Left renal cortex interstitium (tissue), 4 donors: Measurements from ENCODE around the gene RAB11B. TPM values are rescaled to one million over a fixed set of nuclear protein-coding genes. Genes with fewer than 3 reads are reported as not detected.
A peak's percentile ranks its signal among the peaks of the same experiment; 100 is the strongest.
"Not testable (repeated sequence)": the region's sequence is repeated elsewhere in the genome, so short reads cannot be mapped to it uniquely, and the experiment has no call there.

Source experiments
- DNase-seq, 4 donors: peaks; one replicate each; pipeline ENCODE4 v3.0.0-alpha.2; 2013; ENCODE audit warnings: low read depth in 4 of 4, low spot score in 2 of 4, missing footprints in 1 of 4
- polyA plus RNA-seq, 4 donors: library from polyadenylated mRNA; unstranded; fragments of 120-200 nt; gene quantifications; one replicate each; pipeline ENCODE4 v1.2.1, GENCODE V29; 2013; ENCODE audit not compliant: insufficient read length in 4 of 4

Gene RAB11B
- polyA plus RNA-seq, 4 donors: 121 to 180 (median 168) TPM

DNA sequence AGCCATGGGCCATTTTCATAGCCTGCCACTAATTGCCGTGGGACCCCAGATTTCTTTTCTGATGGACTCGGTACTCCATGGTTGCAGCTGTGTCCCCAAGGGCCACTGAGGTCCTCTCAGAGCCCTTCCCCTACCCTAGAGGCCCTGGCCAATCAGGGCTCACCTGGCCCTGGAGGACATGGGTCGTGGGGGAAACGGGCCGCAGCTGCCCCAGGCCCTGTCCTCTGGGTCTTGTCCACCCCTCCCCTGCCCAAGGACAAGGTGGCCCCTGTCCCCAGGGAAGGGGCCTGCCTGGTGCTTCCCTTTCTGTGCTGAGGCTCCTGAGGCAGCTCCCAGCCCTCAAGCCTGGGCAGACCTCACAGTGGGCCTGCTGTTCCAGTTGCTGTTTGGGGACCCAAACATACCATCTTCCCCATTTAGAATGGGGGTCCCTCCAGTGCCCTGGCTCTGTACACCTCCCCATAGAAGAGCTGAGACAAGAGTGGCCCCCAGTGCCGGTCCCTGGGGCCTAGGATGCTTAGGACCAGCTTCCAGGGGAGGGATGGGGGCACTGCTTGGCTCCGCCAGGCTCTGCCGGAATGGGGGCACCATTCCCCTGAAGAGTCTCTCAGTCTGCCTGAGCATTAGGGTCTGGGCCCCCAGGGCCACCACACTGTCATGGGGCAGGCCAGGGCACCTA, 3.2 kb downstream of the RAB11B start:
- DNase-seq: no peak

DNA sequence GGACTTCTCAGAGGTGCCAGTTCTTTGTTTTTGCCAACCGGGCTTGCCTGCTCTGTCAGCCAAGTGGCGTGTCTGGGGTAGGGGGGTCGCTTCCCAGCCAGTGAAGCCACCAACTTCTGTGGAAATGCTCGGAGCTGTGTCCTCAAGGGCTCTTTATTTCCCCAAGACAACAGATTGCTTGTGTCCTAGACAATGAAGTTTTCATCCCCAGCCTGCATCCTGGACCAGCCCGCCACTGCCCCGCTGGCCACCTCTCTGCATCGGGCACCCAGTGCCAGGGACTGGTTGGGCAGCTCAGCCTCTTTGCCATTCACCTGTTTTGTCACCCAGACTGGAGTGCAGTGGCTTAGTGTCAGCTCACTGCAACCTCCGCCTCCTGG, 3.7 kb downstream of the RAB11B start:
- no peak for DNase-seq

DNA sequence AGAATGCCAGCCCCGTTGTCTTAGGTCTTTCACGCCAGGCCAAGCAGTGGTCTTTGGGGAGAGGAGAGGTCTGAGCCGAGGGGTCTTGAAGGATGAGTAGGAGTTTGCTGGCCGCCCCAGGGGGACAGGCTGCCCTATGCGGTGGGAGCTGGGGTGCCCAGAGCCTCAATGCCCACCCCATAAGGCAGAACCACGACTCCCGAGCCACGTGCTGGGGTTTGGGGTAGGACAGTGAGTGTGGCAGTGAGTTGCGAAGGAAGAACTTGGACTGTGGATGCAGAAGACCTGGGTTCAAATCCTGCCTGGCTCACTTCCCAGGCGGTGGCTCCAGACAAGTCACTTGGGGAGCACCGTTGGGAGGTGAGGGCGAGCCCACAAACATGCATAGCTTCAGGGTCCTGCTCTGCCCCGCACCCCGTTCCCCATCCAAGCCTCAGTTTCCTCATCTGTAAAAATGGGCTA, 5.5 kb downstream of the RAB11B start:
- no peak for DNase-seq

DNA sequence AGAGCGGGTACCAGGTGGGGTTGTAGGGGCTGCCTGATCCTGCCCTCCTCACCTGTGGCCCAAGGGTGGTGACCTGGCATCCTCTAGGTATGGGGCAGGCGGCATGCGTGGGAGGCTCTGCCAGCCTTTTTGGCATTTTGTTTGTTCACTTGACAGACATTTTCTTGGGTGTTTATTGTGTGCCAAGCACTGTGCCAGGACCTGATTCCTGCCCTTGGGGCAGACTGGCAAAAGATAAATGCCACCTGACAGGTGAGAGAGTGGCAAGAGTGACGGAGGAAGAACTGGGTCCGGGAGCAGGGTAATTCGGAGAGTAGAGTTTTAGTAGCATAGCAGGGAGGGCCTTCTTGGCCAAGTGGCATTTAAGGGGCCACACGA, 6.0 kb downstream of the RAB11B start:
- DNase-seq: no peak

DNA sequence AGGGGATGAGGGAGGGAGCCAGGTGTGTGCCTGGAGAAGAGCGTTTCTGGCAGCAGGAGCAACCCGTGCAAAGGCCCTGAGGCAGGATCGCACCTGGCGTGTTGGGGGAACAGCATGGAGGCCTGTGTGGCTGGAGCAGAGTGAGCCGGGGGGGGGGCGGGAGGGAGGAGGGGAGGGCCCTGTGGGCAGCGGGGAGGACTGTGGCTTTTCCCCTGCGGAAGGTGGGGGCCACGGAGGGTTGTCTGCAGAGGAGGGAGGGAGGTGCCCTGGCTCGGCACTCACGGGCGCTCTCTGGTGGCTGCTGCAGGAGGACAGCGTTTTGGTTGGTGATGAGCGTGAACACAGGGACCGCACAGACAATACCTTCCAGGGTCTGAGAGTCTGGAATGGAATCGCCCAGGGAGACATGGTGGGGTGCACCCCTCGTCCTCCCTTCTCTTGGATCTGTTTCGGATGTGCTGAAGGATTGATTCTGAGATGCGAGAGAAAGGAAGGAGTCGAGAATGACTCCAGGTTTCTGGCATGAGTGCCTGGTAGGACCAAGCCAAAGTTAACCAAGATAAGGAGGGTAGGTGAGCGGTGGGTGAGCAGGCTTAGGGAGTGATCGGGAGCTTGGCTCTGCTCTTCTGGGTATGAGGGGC, 6.5 kb downstream of the RAB11B start:
- DNase-seq: no peak

DNA sequence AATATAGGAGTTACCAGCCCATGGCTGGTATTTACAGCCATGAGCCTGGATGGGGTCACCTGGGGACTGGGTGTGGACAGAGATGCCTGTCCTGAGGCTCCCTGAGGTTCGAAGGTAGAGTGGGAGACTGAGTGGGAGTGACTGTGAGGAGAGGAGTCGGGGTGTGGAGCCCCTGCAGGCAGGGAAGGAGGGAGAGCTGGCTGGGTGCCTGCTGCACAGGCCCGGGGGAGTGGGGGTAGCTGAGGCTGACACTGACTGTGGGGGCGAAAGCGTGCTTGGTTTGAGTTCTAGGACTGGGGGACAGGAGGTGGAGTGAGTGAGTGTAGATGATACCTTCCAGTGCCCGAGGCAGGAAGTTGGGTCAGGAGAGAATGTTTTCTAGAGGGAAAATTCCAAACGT, 7.1 kb downstream of the RAB11B start:
- DNase-seq: no peak

DNA sequence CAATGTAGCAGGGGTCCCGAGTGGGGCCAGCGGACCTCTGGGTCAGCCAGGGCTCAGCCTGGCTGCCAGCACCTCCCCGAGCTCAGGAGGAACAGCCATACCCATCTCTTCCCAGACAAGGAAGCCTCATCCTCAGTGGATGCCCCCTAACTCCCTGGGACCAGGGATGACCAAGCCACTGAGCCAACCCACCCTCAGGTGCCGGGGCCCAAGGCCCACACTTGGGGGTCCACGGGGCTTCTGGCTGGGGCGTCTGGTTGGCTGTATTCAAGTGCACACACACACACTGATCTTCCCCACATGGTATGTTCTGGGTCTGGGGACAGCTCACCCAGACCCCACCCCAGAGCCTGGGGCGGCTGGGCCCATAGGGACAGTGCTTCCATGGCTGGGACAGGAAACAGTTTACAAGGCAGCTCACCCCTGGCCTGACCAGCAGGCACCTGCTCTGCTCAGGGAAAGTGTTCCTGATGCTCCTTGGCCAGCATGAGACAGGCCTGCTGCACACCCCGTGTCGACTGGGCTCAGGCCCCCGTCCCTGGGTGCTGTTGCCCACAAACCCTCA, 7.7 kb downstream of the RAB11B start:
- no peak for DNase-seq

DNA sequence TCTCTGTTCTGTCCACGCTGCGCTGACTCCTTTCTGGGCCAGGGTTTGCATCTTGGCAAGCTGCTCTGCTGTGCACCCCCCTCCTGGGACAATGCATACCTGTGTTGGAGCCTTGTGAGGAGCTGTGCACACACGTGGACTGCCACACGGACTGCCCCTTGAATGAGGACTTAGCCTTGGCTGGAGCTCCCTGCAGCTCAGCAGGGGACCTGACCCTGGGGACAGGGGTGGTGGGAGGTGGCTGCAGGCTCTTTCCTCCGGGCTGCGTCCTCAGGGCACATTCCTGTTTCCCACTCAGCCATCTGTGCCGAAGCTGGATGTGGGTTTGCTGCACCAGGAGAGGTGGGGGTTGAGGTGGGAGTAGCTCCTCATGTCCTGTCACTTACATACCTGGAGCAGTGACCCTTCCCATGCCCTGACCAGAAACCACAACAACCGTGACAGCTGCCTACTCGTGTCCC, 8.2 kb downstream of the RAB11B start:
- peak in 2 of 4 donors; percentile 37 to 55 for DNase-seq

DNA sequence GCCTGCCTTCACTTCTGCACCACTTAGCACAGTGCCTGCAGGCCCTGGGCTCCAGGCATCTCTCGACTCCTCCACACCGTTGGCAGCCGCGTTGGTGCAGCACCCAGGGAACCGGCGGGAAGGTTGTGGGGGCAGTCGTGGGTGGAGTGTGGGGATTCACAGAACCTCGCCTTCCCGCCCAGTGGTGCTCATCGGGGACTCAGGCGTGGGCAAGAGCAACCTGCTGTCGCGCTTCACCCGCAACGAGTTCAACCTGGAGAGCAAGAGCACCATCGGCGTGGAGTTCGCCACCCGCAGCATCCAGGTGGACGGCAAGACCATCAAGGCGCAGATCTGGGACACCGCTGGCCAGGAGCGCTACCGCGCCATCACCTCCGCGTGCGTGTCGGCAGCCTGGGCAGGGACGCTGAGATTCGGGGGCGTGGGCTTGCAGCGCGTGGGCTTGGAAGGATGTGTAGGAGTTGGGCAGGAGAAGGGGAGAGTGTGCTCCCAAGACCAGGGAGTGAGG, 9.6 kb downstream of the RAB11B start:
- DNase-seq: no peak

DNA sequence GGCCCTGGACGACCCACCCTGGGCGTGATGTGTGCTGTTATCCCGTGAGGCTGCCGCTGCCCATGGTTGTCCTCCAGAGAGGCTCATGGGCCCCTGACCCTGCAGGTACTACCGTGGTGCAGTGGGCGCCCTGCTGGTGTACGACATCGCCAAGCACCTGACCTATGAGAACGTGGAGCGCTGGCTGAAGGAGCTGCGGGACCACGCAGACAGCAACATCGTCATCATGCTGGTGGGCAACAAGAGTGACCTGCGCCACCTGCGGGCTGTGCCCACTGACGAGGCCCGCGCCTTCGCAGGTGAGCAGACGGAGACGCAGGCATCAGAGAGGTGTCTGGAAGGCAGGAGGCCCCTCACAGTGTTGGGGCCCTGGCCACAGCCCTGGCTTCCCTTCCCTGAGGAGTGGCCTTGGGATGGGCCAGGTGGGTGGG, 11.8 kb downstream of the RAB11B start:
- no peak for DNase-seq

DNA sequence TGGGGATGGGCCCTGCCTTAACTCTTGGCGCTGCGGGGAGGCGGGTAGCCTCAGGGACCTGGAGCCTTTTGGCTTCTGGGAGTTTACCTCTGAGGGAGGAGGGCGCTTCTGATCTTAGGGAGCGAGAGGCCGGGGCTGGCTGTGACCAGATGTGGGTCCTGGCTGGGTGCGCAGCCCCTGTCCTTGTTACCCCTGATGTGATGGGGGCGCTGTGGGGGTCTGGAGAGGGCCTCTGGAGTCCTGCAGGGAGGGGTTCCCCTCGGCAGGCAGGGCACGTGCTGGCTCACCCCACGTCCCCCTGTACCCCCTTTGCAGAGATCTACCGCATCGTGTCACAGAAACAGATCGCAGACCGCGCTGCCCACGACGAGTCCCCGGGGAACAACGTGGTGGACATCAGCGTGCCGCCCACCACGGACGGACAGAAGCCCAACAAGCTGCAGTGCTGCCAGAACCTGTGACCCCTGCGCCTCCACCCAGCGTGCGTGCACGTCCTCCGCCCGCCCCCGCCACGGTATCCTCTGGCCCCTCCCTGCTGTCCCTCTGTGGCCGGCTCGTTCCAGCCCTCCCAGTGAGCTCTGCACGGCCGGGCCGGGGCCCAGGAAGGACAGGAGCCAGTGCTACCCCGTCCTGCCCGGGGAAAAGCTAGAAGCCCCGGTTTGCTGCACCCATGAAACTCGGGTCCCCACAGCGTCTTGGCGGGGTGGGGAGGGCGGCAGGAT, 13.1 kb downstream of the RAB11B start:
- DNase-seq: no peak

DNA sequence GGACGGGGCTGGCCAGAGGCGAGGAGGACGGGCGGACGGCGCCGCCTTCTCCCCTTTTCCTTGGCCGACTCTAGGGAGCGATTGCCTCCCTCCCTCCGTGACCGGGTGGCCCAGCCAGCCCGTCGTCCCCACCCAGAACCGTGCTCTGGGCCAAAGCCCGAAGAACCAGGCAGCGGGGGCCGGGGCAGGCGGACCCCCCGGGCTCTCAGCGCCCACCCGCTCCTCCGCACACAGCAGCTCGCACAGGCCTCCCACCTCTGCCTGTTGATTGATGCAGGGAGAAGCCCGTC, 13.6 kb downstream of the RAB11B start:
- no peak for DNase-seq

DNA sequence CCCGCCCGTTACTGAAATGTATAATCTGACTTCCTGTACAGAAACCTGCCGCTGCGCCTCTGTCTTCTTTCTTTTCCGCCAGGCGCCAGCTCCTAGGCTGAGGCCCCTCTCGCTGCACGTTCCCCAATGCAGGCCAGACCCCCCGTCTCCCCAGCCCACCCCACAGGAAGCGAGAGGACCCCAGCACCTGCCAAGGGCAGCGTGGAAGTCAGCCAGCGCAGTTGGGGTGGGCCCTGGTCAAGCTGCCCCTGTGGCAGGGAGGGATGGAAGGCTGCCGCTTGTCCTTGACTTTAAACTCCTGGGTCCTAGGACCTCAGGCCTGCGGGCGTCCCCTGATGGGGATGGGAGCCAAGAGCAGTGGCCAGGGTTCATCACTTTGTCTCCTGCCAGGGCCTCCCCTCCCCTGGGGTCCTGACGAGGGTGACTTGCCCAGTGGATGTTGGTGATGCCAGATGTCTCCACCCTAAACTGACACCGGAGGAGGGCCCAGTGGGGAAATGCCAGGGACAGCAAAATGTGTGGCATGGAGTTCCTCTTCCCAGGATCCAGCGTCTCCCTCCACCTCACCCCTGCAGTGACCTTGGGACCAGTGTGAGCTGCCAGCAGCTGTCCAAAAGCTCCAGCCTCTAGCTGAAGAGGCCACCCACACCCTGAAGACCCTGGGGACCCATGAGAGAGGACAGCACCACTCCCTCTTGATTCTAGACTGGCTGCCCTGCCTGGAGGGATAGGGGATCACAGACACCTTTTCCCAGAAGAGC, 14.4 kb downstream of the RAB11B start:
- no peak for DNase-seq

DNA sequence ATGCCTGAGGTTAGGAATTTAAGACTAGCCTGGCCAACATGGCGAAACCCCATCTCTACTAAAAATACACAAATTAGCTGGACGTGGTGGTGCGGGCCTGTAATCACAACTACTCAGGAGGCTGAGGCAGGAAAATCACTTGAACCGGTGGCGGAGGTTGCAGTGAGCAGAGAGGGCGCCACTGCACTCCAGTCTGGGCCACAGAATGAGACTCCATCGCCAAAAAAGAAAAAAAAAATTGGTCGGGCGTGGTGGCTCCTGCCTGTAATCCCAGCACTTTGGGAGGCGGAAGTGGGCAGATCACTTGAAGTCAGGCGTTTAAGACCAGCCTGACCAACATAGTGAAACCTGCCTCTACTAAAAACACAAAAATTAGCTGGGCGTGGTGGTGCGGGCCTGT, 20.6 kb downstream of the RAB11B start:
- DNase-seq: not testable (repeated sequence)

DNA sequence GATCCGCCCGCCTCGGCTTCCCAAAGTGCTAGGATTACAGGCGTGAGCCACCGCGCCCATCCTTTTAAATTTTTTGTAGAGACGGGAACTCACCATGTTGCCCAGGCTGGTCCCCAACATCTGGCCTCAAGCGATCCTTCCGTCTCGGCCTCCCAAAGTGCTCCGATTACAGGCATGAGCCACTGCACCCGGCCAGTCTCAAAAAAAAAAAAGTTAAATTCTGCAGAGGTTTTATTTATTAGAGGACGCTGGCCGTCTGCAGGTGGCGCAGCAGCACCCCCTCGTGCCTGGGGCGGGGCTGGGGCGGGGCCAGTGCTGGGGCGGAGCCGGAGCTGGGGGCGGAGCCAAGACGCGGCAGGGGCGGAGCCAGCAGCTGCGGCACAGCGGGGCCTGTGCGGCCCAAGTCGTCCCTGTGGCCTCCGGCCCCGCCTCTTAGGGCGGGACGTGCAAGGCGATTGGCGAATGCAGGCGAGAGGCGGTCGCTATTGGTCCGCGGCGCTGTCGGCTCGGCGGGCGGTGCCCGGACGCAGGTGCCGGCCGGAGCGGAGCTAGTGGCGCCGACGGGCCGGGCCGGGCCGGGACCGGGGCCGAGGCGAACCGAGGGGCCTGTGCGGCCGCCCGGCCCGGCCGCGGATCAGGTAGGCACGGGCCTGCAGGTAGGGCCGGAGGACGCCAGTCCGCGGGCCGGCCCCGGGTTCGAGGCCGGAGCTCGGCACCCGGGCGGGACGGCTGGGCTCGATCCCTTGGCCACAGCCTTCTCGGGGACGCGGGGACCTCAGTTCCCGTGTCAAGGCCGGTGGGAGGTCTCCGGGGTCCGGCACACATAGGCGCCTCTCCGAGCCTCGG, 22.8 kb downstream of the RAB11B start, which contains the start of gene MARCHF2:
Gene MARCHF2 (plus strand): TSS at position 523 of the 846 bp plus-strand sequence. CDS start 8,536 bp downstream, outside the sequence.
- peak; percentile 66 to 94 (median 86) for DNase-seq

DNA sequence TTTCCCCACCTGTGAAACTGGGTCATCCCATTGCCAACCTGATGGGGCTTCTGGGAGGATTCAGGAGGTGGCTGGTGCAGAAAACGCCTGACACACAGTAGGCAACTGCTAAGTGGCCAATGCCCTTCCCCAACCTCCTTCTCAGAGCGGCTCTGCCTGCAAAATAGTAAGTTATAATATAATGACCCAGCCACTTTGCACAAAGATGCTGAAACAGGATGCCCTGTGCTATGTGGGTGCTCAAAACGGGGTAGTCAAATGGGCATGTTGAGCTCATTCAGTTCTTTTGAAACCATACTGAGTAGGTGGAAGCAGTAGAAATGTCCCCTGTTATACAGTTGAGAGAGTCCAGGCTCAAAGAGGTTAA, 23.5 kb downstream of the RAB11B start:
- DNase-seq: no peak

DNA sequence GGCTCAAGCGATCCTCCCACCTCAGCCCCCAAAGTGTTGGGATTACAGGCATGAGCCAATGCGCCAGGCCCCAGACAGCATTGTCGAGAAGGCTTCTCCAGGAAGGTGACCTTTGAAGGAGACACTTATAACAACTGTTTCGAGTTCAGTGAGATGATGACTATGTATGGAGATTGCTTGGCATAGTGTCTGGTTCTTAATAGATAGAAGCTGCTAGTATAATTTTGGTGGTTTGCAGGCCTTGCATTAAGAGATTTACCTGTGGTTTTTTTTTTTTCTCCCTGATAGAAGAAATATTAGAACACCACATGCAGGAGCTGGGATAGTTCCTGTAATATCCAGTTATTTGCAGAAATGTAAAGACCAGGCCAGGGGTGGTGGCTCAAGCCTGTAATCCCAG, 26.6 kb downstream of the RAB11B start:
- DNase-seq: no peak

DNA sequence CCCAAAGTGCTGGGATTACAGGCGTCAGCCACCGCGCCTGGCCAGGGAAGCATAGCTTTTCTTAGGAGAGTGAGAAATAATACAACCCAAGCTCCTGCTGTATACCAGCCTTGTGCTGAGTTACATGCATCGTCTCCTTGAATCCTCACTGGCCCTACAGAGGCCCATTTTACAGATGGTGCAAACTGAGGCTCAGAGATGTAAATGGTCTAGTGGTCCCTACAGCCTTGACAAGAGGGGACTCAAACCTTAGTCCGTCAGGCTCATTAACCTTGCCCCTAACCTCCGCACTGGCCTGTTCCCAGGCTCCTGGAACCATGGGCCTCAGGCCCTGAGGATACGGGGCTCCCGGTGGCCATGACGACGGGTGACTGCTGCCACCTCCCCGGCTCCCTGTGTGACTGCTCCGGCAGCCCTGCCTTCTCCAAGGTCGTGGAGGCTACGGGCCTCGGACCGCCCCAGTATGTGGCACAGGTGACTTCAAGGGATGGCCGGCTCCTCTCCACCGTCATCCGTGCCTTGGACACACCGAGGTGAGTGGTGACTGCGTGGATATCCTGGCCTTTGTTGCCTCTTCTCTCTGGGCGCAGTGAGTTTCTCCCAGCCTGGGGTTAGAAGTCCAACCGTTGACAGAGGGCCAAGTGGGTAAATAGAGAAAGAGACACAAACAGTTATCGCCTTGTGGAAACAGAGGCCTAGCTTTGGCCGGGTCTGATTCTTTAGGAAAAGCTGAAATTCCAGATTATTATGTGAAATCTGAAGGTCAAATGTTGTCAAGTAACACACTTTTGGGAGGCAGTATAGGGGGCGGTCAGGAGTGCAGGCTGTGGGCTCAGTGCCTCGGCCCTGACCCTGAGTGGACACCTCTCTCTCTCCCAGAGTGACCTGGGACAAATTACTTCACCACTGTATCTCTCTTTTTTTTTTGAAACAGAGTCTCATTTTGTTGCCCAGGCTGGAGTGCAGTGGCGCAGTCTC, 31.6 kb downstream of the RAB11B start:
- no peak for DNase-seq
